GM12878 (cell line): ENCODE measurements around the gene ABCF3. TPM values are rescaled to one million over a fixed set of nuclear protein-coding genes. Genes with fewer than 3 reads are reported as not detected.

ENCODE experiments used
- ATAC-seq: fragments of 200-7000 bp; cut with Tn5 transposase; 3 replicates; pipeline ENCODE4 v1.9.1; 2020; ENCODE audit warnings: mild to moderate bottlenecking, moderate library complexity
- BruUV-seq: library from RNA; stranded (reverse); fragments of 400-500 nt; replicated peaks from 2 replicates; lab custom pipeline; 2021; lab: Mats Ljungman, UMichigan
- CTCF ChIA-PET: fragments of 300-600 bp; sonication (Branson Sonifier 250); formaldehyde crosslinking; extraction: SDS; loops from one replicate; lab custom pipeline; 2021; ENCODE audit warnings: inconsistent platforms; lab: Yijun Ruan, JAX
- POLR2A ChIA-PET: fragments of 350-600 bp; formaldehyde crosslinking; extraction: SDS; loops from one replicate; lab custom pipeline; 2021; ENCODE audit warnings: inconsistent platforms; lab: Charles Lee
- RAD21 ChIA-PET: fragments of 300-600 bp; sonication (Branson Sonifier 250); formaldehyde crosslinking; loops from one replicate; lab custom pipeline; 2023; ENCODE audit warnings: antibody characterized with exemption; ENCODE audit not compliant: unreplicated experiment; lab: Charles Lee
- SMC1A ChIA-PET: fragments of 300-600 bp; sonication (Branson Sonifier 250); formaldehyde crosslinking; loops from one replicate; lab custom pipeline; 2023; ENCODE audit not compliant: unreplicated experiment, uncharacterized antibody; lab: Charles Lee
- DNase-seq: peaks from one replicate; pipeline ENCODE4 v3.0.0-alpha.2; 2011; ENCODE audit warnings: low read depth, low spot score
- FAIRE-seq: peaks from 3 replicates; lab custom pipeline; 2011; peaks lifted over from hg19 to GRCh38; lab: Jason Lieb, UNC
- H2AFZ ChIP-seq: 2 replicates; pipeline ENCODE4 v1.6.0; 2011; ENCODE audit warnings: low read depth, low read length, control low read depth; ENCODE audit not compliant: control insufficient read depth
- H3K27ac ChIP-seq: 2 replicates; pipeline ENCODE4 v1.5.1; 2011; ENCODE audit warnings: control low read depth; ENCODE audit not compliant: control insufficient read depth, insufficient read depth
- H3K27me3 ChIP-seq, 2 experiments: replicated peaks in 1 of 2; 2 replicates each; pipeline versions ENCODE4 v1.6.0 to v1.6.1; 2011; ENCODE audit warnings: low read length in 1 of 2; ENCODE audit not compliant: control insufficient read depth in 2 of 2, insufficient read depth in 2 of 2
- H3K36me3 ChIP-seq, 2 experiments: 2 replicates each; pipeline ENCODE4 v1.5.1; 2011; ENCODE audit warnings: low read length in 1 of 2; ENCODE audit not compliant: control insufficient read depth in 2 of 2, insufficient read depth in 2 of 2
- H3K4me1 ChIP-seq: 2 replicates; pipeline ENCODE4 v1.6.1; 2011; ENCODE audit warnings: mild to moderate bottlenecking, low read length, moderate library complexity, mixed read lengths; ENCODE audit not compliant: control insufficient read depth, insufficient read depth
- H3K4me2 ChIP-seq: 2 replicates; pipeline ENCODE4 v1.6.0; 2011; ENCODE audit warnings: control low read depth; ENCODE audit not compliant: control insufficient read depth, insufficient read depth
- H3K4me3 ChIP-seq: fragments of 200-600 bp; sonication (generic); 2 replicates; pipeline ENCODE4 v1.5.1; 2016
- H3K79me2 ChIP-seq: 2 replicates; pipeline ENCODE4 v1.6.0; 2011; ENCODE audit warnings: low read length; ENCODE audit not compliant: control insufficient read depth, insufficient read depth
- H3K9ac ChIP-seq: 2 replicates; pipeline ENCODE4 v1.8.0; 2011; ENCODE audit warnings: low read length, control low read depth, mixed read lengths; ENCODE audit not compliant: control insufficient read depth, insufficient read depth
- H3K9me3 ChIP-seq: replicated peaks from 3 replicates; pipeline ENCODE4 v1.5.1; 2011; ENCODE audit warnings: mild to moderate bottlenecking, low read length; ENCODE audit not compliant: control insufficient read depth, insufficient read depth
- H4K20me1 ChIP-seq: 2 replicates; pipeline ENCODE4 v1.6.0; 2011; ENCODE audit not compliant: control insufficient read depth, insufficient read depth
- EED ChIP-seq: sonication (generic); IDR thresholded peaks from 2 replicates; pipeline ENCODE4 v1.6.1; 2016; ENCODE audit warnings: antibody characterized with exemption, low read depth
- HCFC1 ChIP-seq: fragments of 150-350 bp; IDR thresholded peaks from 2 replicates; pipeline ENCODE4 v1.6.1; 2014; ENCODE audit warnings: low read length
- KAT2A ChIP-seq: conservative IDR thresholded peaks from 2 replicates; pipeline ENCODE4 v1.6.1; 2011; ENCODE audit warnings: low read depth, low read length; ENCODE audit not compliant: control insufficient read depth
- LARP7 ChIP-seq: fragments of 450-650 bp; IDR thresholded peaks from 2 replicates; pipeline ENCODE4 v1.6.1; 2017; ENCODE audit warnings: mild to moderate bottlenecking
- NFYB ChIP-seq: IDR thresholded peaks from 2 replicates; pipeline ENCODE4 v1.6.1; 2011; ENCODE audit warnings: low read depth, mild to moderate bottlenecking, low read length, improper control_type of control experiment, moderate library complexity; ENCODE audit not compliant: insufficient read depth
- POLR2A ChIP-seq: IDR thresholded peaks from 2 replicates; pipeline ENCODE4 v1.6.1; 2011; ENCODE audit warnings: low read depth, mild to moderate bottlenecking, low read length
- POLR2AphosphoS2 ChIP-seq: IDR thresholded peaks from 2 replicates; pipeline ENCODE4 v1.6.1; 2011; ENCODE audit warnings: low read depth, mild to moderate bottlenecking, low read length, improper control_type of control experiment, moderate library complexity
- POLR2AphosphoS5 ChIP-seq: IDR thresholded peaks from 2 replicates; pipeline ENCODE4 v1.6.1; 2011; ENCODE audit warnings: mild to moderate bottlenecking, low read length, inconsistent platforms
- REST ChIP-seq: IDR thresholded peaks from 2 replicates; pipeline ENCODE4 v1.6.1; 2012; ENCODE audit warnings: mild to moderate bottlenecking, low read depth, low read length
- SUZ12 ChIP-seq: fragments of 200-600 bp; sonication (generic); IDR thresholded peaks from one replicate; pipeline ENCODE4 v1.6.1; 2018; ENCODE audit warnings: antibody characterized with exemption, mild to moderate bottlenecking; ENCODE audit not compliant: unreplicated experiment
- TCF3 ChIP-seq: IDR thresholded peaks from 2 replicates; pipeline ENCODE4 v1.6.1; 2012; ENCODE audit warnings: low read depth, mild to moderate bottlenecking, low read length, borderline replicate concordance; ENCODE audit not compliant: insufficient read depth
- USF1 ChIP-seq: IDR thresholded peaks from 2 replicates; pipeline ENCODE4 v1.6.1; 2011; ENCODE audit warnings: borderline replicate concordance, low read depth, mild to moderate bottlenecking, moderate library complexity, mixed read lengths, low read length; ENCODE audit not compliant: insufficient read depth; ENCODE audit errors: extremely low read length
- ZNF274 ChIP-seq: IDR thresholded peaks from one replicate; pipeline ENCODE4 v1.8.0; 2011; ENCODE audit not compliant: insufficient read length, insufficient read depth
- WGBS: methylation state at CpG from one replicate; pipeline ENCODE4 v1.1.6; 2016; ENCODE audit warnings: low lambda C conversion rate; ENCODE audit not compliant: insufficient replicate concordance, insufficient coverage; ENCODE audit errors: missing lambda C conversion rate; 5-methylcytosine and 5-hydroxymethylcytosine counted together
- in situ Hi-C: fragments of 300-500 bp; cut with MboI; formaldehyde crosslinking; loops from 9 replicates; pipeline ENCODE4 v1.14.3; 2018; ENCODE audit warnings: mixed read lengths
- intact Hi-C: fragments of 100-400 bp; cut with micrococcal nuclease; formaldehyde crosslinking; loops from one replicate; pipeline ENCODE4 v1.14.2; 2022; ENCODE audit not compliant: unreplicated experiment
- polyA plus RNA-seq, 11 experiments: library from polyadenylated mRNA; depleted of rRNA in 4 of 11; unstranded in 6 of 11; stranded (reverse) in 5 of 11; fragments of >200 nt; fragmentation: Nextera tagmentation in 4 of 11; fragmentation: Illumina TruSeq in 1 of 11; extraction: Ambion mirVana in 4 of 11; extraction: Trizol in 1 of 11; gene quantifications; 1 replicate in 1 of 11; 2 replicates in 10 of 11; pipeline versions ENCODE4 v1.2.1 to v1.2.3, GENCODE V29; 2011 to 2016; ENCODE audit warnings: inconsistent platforms in 2 of 11, missing spikeins in 2 of 11, low read depth in 1 of 11
- total RNA-seq, 4 experiments: library from RNA; depleted of rRNA in 3 of 4; stranded (reverse); fragments of >200 nt in 3 of 4; fragmentation: Illumina TruSeq in 1 of 4; extraction: Trizol in 1 of 4; gene quantifications; 2 replicates each; pipeline versions ENCODE4 v1.2.1 to v1.2.3, GENCODE V29; 2013 to 2021
- TF ChIP-seq, protein P1 (sequence below): IDR thresholded peaks from 2 replicates; pipeline ENCODE4 v1.6.1; 2011; ENCODE audit warnings: low read depth, low read length, improper control_type of control experiment, borderline replicate concordance
- TF ChIP-seq, protein P2 (sequence below): fragments of 450-650 bp; formaldehyde crosslinking; IDR thresholded peaks from 2 replicates; pipeline ENCODE4 v1.5.0; 2022; ENCODE audit warnings: mild to moderate bottlenecking, missing genetic modification characterization

The ABCF3 gene
- total and polyA plus RNA-seq, 10 of the 15 experiments (the other 5 are each of a cell fraction or from before 2014, with no cell fraction given) = 6.1 to 71.3 (median 46.9) TPM

DNA sequence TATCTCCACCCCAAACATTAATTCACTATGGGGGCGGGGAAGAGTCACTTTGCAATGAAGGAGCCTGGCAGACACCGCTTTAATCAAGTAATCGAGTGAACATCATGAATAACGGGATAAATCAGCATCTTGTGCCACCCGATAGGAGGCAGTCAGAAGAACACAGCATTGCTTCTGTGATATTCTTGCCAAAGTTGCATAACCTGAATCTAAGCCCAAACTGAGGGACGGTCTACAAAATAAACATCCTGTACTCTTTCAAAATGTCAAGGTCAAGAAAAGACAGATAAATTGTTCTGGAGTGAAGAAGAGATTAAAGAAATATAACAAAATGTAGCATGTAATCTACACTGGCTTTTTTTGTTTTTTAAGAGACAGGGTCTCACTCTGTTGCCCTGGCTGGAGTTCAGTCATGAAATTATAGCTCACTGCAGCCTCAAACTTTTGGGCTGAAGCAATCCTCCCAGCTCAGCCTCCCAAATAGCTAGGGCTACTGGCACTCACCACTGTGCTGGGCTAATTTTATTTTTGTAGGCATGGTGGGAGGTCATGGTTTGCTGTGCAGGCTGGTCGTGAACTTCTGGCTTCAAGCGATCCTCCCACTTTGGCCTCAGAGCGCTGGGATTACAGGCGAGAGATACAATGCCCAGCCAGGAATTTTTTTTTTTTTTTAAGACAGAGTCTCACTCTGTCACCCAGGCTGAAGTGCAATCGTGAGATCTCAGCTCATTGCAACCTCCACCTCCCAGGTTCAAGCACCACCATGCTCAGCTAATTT is 23.3 kb downstream of the ABCF3 start:
- H4K20me1 ChIP-seq = no peaks in the 10 kb centered on the region
- H3K4me3 ChIP-seq = no peak overlapping the region
- FAIRE-seq = no peak
- H3K4me1 ChIP-seq = no peaks in the 10 kb centered on the region
- in situ Hi-C loops = no loop called here
- 56% methylated on average over 11 of the region's 11 CpGs for WGBS
- no peak overlapping the region for H3K9ac ChIP-seq
- no TSS peak for BruUV-seq
- ATAC-seq = no peak
- H3K36me3 ChIP-seq = no peaks in the 10 kb centered on the region
- POLR2A ChIA-PET = interaction anchor here (0.5 kb wide), 1 partner anchor 457 kb away, joined by 4 read pairs; no protein-coding TSS in a partner anchor
- CTCF ChIA-PET = interaction anchor here (1.0 kb wide), 1 partner anchor 41 kb away, joined by 3 read pairs; no protein-coding TSS in a partner anchor
- no peak overlapping the region for H3K4me2 ChIP-seq
- SMC1A ChIA-PET = no interaction called here
- RAD21 ChIA-PET = no interaction called here
- no peak for DNase-seq
- peaks cover 2 to 4% of the 10 kb centered on the region in 2 experiments; a peak in 2 of 4 replicates for H3K27me3 ChIP-seq
- no peak overlapping the region for H3K27ac ChIP-seq
- H2AFZ ChIP-seq = no peak overlapping the region
- intact Hi-C loops = no loop called here
- H3K79me2 ChIP-seq = no peaks in the 10 kb centered on the region
- no peaks in the 10 kb centered on the region for H3K9me3 ChIP-seq
- TF ChIP-seq, protein P1, sequence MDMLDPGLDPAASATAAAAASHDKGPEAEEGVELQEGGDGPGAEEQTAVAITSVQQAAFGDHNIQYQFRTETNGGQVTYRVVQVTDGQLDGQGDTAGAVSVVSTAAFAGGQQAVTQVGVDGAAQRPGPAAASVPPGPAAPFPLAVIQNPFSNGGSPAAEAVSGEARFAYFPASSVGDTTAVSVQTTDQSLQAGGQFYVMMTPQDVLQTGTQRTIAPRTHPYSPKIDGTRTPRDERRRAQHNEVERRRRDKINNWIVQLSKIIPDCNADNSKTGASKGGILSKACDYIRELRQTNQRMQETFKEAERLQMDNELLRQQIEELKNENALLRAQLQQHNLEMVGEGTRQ = no peak
- TF ChIP-seq EED = no peak
- no peak for TF ChIP-seq USF1
- TF ChIP-seq LARP7 = no peak
- no peak for TF ChIP-seq ZNF274
- no peak for TF ChIP-seq SUZ12
- TF ChIP-seq, protein P2, sequence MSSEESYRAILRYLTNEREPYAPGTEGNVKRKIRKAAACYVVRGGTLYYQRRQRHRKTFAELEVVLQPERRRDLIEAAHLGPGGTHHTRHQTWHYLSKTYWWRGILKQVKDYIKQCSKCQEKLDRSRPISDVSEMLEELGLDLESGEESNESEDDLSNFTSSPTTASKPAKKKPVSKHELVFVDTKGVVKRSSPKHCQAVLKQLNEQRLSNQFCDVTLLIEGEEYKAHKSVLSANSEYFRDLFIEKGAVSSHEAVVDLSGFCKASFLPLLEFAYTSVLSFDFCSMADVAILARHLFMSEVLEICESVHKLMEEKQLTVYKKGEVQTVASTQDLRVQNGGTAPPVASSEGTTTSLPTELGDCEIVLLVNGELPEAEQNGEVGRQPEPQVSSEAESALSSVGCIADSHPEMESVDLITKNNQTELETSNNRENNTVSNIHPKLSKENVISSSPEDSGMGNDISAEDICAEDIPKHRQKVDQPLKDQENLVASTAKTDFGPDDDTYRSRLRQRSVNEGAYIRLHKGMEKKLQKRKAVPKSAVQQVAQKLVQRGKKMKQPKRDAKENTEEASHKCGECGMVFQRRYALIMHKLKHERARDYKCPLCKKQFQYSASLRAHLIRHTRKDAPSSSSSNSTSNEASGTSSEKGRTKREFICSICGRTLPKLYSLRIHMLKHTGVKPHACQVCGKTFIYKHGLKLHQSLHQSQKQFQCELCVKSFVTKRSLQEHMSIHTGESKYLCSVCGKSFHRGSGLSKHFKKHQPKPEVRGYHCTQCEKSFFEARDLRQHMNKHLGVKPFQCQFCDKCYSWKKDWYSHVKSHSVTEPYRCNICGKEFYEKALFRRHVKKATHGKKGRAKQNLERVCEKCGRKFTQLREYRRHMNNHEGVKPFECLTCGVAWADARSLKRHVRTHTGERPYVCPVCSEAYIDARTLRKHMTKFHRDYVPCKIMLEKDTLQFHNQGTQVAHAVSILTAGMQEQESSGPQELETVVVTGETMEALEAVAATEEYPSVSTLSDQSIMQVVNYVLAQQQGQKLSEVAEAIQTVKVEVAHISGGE = no peak
- no peak for TF ChIP-seq KAT2A
- no peak for TF ChIP-seq POLR2AphosphoS5
- TF ChIP-seq TCF3 = no peak
- no peak for TF ChIP-seq REST
- no peak for TF ChIP-seq POLR2A
- no peak for TF ChIP-seq HCFC1
- no peak for TF ChIP-seq NFYB
- no peak for TF ChIP-seq POLR2AphosphoS2
